ENCODE data around the gene F12.

F12 gene

GRCh38 chr5:177399997-177400868 lies 9.1 kb downstream of the F12 start, which contains the start of gene PFN3:
Gene PFN3 (minus strand): TSS chr5:177400661. CDS start chr5:177400576, 85 bp downstream.
- no peak within 1 kb of the TSS for H4K8ac ChIP-seq (ENCODE audit: low read depth, low read length)
- H3K4ac ChIP-seq (ENCODE audit: low read depth, low read length): no peak within 1 kb of the TSS
- H2AK5ac ChIP-seq (ENCODE audit: low read length): no peak within 1 kb of the TSS
- no peaks in the 10 kb centered on the region for H3K79me2 ChIP-seq (ENCODE audit: control insufficient read depth, insufficient read depth, low read length, poor library complexity)
- H2AFZ ChIP-seq (ENCODE audit: insufficient read depth, low read length, poor library complexity): no peak within 1 kb of the TSS
- no peak within 1 kb of the TSS for H3K27ac ChIP-seq (ENCODE audit: low read depth, low read length)
- peak in 1 of 2 donors; percentile 25 for DNase-seq
- H3K79me1 ChIP-seq (ENCODE audit: low read length): peaks cover 2% of the 10 kb centered on the region
- no peak within 1 kb of the TSS for H3K4me3 ChIP-seq (ENCODE audit: low read depth, low read length)
- no peak within 1 kb of the TSS for H3K23ac ChIP-seq (ENCODE audit: low read length)
- no peak within 1 kb of the TSS for H3K14ac ChIP-seq (ENCODE audit: low read length)
- H3K18ac ChIP-seq (ENCODE audit: low read length): no peak within 1 kb of the TSS
- H4K12ac ChIP-seq (ENCODE audit: low read depth, low read length): no peak within 1 kb of the TSS
- no peak within 1 kb of the TSS for H2BK120ac ChIP-seq (ENCODE audit: insufficient read depth, low read length, poor library complexity)
- no peak within 1 kb of the TSS for H4K91ac ChIP-seq (ENCODE audit: low read depth, low read length)
- H3K4me2 ChIP-seq (ENCODE audit: low read length): no peak within 1 kb of the TSS
- peaks cover 14 to 23% of the 10 kb centered on the region in 2 experiments for H3K4me1 ChIP-seq (ENCODE audit: control insufficient read depth in 1 of 2, insufficient read depth in 2 of 2, low read length in 2 of 2)
- no peak within 1 kb of the TSS for H2BK12ac ChIP-seq (ENCODE audit: low read length)
- no peaks in the 10 kb centered on the region for H3K36me3 ChIP-seq (ENCODE audit: control insufficient read depth in 1 of 2, insufficient read depth in 2 of 2, low read length in 2 of 2)
- H3K9ac ChIP-seq (ENCODE audit: low read length): no peak within 1 kb of the TSS
- peaks cover 1% of the 10 kb centered on the region for H3K9me3 ChIP-seq (ENCODE audit: insufficient read depth, low read depth, low read length)
- peaks cover 23% of the 10 kb centered on the region for H3K27me3 ChIP-seq (ENCODE audit: insufficient read depth, low read length)
- no peak within 1 kb of the TSS for H2BK5ac ChIP-seq (ENCODE audit: low read depth, low read length, poor library complexity)
- no CpG with 5 or more reads among the region's 92 CpGs for WGBS (ENCODE audit: extremely low coverage, insufficient coverage, insufficient read length)

GRCh38 chr5:177397875-177398390 lies 11.4 kb downstream of the F12 start:
- WGBS (ENCODE audit: extremely low coverage, insufficient coverage, insufficient read length): no CpG with 5 or more reads among the region's 16 CpGs
- Histone ChIP-seq H4K12ac (ENCODE audit: low read depth, low read length) (no peak overlapping the region), H2AFZ (ENCODE audit: insufficient read depth, low read length, poor library complexity) (no peak overlapping the region), H2BK12ac (ENCODE audit: low read length) (no peak overlapping the region), H3K36me3 (ENCODE audit: control insufficient read depth in 1 of 2, insufficient read depth in 2 of 2, low read length in 2 of 2) (no peaks in the 10 kb centered on the region), H3K79me2 (ENCODE audit: control insufficient read depth, insufficient read depth, low read length, poor library complexity) (no peaks in the 10 kb centered on the region), H3K27me3 (ENCODE audit: insufficient read depth, low read length) (peaks cover 1% of the 10 kb centered on the region), H3K9ac (ENCODE audit: low read length) (no peak overlapping the region), H2AK5ac (ENCODE audit: low read length) (no peak overlapping the region), H3K4ac (ENCODE audit: low read depth, low read length) (no peak overlapping the region), H3K23ac (ENCODE audit: low read length) (no peak overlapping the region), H2BK120ac (ENCODE audit: insufficient read depth, low read length, poor library complexity) (no peak overlapping the region), H3K4me1 (ENCODE audit: control insufficient read depth in 1 of 2, insufficient read depth in 2 of 2, low read length in 2 of 2) (peaks cover 6 to 9% of the 10 kb centered on the region in 2 experiments), H3K79me1 (ENCODE audit: low read length) (peaks cover 2% of the 10 kb centered on the region), H3K4me3 (ENCODE audit: low read depth, low read length) (peak overlapping the region; percentile 1), H3K4me2 (ENCODE audit: low read length) (no peak overlapping the region), H4K8ac (ENCODE audit: low read depth, low read length) (no peak overlapping the region), H3K27ac (ENCODE audit: low read depth, low read length) (no peak overlapping the region), H3K18ac (ENCODE audit: low read length) (no peak overlapping the region), H2BK5ac (ENCODE audit: low read depth, low read length, poor library complexity) (no peak overlapping the region), H3K14ac (ENCODE audit: low read length) (no peak overlapping the region), H3K9me3 (ENCODE audit: insufficient read depth, low read depth, low read length) (peaks cover 2% of the 10 kb centered on the region), H4K91ac (ENCODE audit: low read depth, low read length) (no peak overlapping the region)
- DNase-seq: no peak

GRCh38 chr5:177396807-177397206 lies 12.6 kb downstream of the F12 start:
- H3K23ac ChIP-seq (ENCODE audit: low read length): no peak overlapping the region
- no peaks in the 10 kb centered on the region for H3K79me1 ChIP-seq (ENCODE audit: low read length)
- no peak overlapping the region for H3K27ac ChIP-seq (ENCODE audit: low read depth, low read length)
- H4K8ac ChIP-seq (ENCODE audit: low read depth, low read length): no peak overlapping the region
- H3K14ac ChIP-seq (ENCODE audit: low read length): no peak overlapping the region
- no peak overlapping the region for H4K91ac ChIP-seq (ENCODE audit: low read depth, low read length)
- no peak overlapping the region for H2AFZ ChIP-seq (ENCODE audit: insufficient read depth, low read length, poor library complexity)
- no peak overlapping the region for H3K18ac ChIP-seq (ENCODE audit: low read length)
- DNase-seq: no peak
- H3K9ac ChIP-seq (ENCODE audit: low read length): no peak overlapping the region
- H3K4ac ChIP-seq (ENCODE audit: low read depth, low read length): no peak overlapping the region
- H2BK12ac ChIP-seq (ENCODE audit: low read length): no peak overlapping the region
- no peaks in the 10 kb centered on the region for H3K4me1 ChIP-seq (ENCODE audit: control insufficient read depth in 1 of 2, insufficient read depth in 2 of 2, low read length in 2 of 2)
- H2BK5ac ChIP-seq (ENCODE audit: low read depth, low read length, poor library complexity): no peak overlapping the region
- no peak overlapping the region for H2AK5ac ChIP-seq (ENCODE audit: low read length)
- peak overlapping the region; percentile 20 for H3K4me3 ChIP-seq (ENCODE audit: low read depth, low read length)
- no peak overlapping the region for H3K4me2 ChIP-seq (ENCODE audit: low read length)
- no peaks in the 10 kb centered on the region for H3K79me2 ChIP-seq (ENCODE audit: control insufficient read depth, insufficient read depth, low read length, poor library complexity)
- H3K9me3 ChIP-seq (ENCODE audit: insufficient read depth, low read depth, low read length): peaks cover 2% of the 10 kb centered on the region
- H3K36me3 ChIP-seq (ENCODE audit: control insufficient read depth in 1 of 2, insufficient read depth in 2 of 2, low read length in 2 of 2): no peaks in the 10 kb centered on the region
- no peak overlapping the region for H4K12ac ChIP-seq (ENCODE audit: low read depth, low read length)
- H3K27me3 ChIP-seq (ENCODE audit: insufficient read depth, low read length): no peaks in the 10 kb centered on the region
- no peak overlapping the region for H2BK120ac ChIP-seq (ENCODE audit: insufficient read depth, low read length, poor library complexity)
- WGBS (ENCODE audit: extremely low coverage, insufficient coverage, insufficient read length): no CpG with 5 or more reads among the region's 10 CpGs

- no CpG with 5 or more reads among the region's 8 CpGs for WGBS (ENCODE audit: extremely low coverage, insufficient coverage, insufficient read length)
- H3K18ac ChIP-seq (ENCODE audit: low read length): no peak overlapping the region
- H3K27ac ChIP-seq (ENCODE audit: low read depth, low read length): no peak overlapping the region
- no peak overlapping the region for H3K4ac ChIP-seq (ENCODE audit: low read depth, low read length)
- H3K79me2 ChIP-seq (ENCODE audit: control insufficient read depth, insufficient read depth, low read length, poor library complexity): no peaks in the 10 kb centered on the region
- H3K36me3 ChIP-seq (ENCODE audit: control insufficient read depth in 1 of 2, insufficient read depth in 2 of 2, low read length in 2 of 2): no peaks in the 10 kb centered on the region
- H4K8ac ChIP-seq (ENCODE audit: low read depth, low read length): no peak overlapping the region
- DNase-seq: no peak
- H3K79me1 ChIP-seq (ENCODE audit: low read length): no peaks in the 10 kb centered on the region
- no peak overlapping the region for H3K4me2 ChIP-seq (ENCODE audit: low read length)
- H4K12ac ChIP-seq (ENCODE audit: low read depth, low read length): no peak overlapping the region
- no peak overlapping the region for H4K91ac ChIP-seq (ENCODE audit: low read depth, low read length)
- no peak overlapping the region for H2AFZ ChIP-seq (ENCODE audit: insufficient read depth, low read length, poor library complexity)
- H2BK12ac ChIP-seq (ENCODE audit: low read length): no peak overlapping the region
- H3K14ac ChIP-seq (ENCODE audit: low read length): no peak overlapping the region
- no peak overlapping the region for H2BK120ac ChIP-seq (ENCODE audit: insufficient read depth, low read length, poor library complexity)
- H3K23ac ChIP-seq (ENCODE audit: low read length): no peak overlapping the region
- H3K4me3 ChIP-seq (ENCODE audit: low read depth, low read length): no peak overlapping the region
- H3K4me1 ChIP-seq (ENCODE audit: control insufficient read depth in 1 of 2, insufficient read depth in 2 of 2, low read length in 2 of 2): no peaks in the 10 kb centered on the region
- H3K9me3 ChIP-seq (ENCODE audit: insufficient read depth, low read depth, low read length): peaks cover 2% of the 10 kb centered on the region
- no peak overlapping the region for H2BK5ac ChIP-seq (ENCODE audit: low read depth, low read length, poor library complexity)
- H3K27me3 ChIP-seq (ENCODE audit: insufficient read depth, low read length): no peaks in the 10 kb centered on the region
- H3K9ac ChIP-seq (ENCODE audit: low read length): no peak overlapping the region
- no peak overlapping the region for H2AK5ac ChIP-seq (ENCODE audit: low read length)
These were observed 13.3 kb downstream of the F12 start for GRCh38 chr5:177396078-177396477.
